Fibroblast of lung (primary cell): ENCODE measurements around the gene RABL2B.

Experiments used
- EZH2 ChIP-seq: IDR thresholded peaks from 2 replicates; pipeline ENCODE4 v1.5.1; 2012; ENCODE audit warnings: low read length, control low read depth, mild to moderate bottlenecking; ENCODE audit errors: missing control alignments
- TF ChIP-seq, protein P1 (sequence below), 2 donors: IDR thresholded peaks in 1 of 2; conservative IDR thresholded peaks in 1 of 2; 1 replicate in 1 of 2; 2 replicates in 1 of 2; pipeline ENCODE4 v1.5.1; 2011 to 2012; ENCODE audit warnings: low read length in 2 of 2, control low read depth in 1 of 2, inconsistent platforms in 1 of 2, low read depth in 1 of 2, mild to moderate bottlenecking in 1 of 2

DNA sequence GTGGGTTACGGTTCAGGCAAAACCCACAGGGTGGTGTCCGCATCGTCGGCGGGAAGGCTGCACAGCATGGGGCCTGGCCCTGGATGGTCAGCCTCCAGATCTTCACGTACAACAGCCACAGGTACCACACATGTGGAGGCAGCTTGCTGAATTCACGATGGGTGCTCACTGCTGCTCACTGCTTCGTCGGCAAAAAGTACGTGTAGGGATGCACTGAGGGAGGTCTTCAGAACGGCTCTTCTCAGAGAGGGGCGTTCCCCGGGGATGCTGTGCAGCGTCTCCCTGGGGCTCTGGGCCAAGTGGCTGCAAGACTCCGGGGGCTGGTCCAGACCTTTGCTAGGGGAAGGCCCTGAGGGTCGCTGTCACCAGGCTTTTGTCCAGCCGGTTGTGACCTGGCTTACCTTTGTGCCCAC, 44.2 kb downstream of the RABL2B start:
- TF ChIP-seq, protein P1, sequence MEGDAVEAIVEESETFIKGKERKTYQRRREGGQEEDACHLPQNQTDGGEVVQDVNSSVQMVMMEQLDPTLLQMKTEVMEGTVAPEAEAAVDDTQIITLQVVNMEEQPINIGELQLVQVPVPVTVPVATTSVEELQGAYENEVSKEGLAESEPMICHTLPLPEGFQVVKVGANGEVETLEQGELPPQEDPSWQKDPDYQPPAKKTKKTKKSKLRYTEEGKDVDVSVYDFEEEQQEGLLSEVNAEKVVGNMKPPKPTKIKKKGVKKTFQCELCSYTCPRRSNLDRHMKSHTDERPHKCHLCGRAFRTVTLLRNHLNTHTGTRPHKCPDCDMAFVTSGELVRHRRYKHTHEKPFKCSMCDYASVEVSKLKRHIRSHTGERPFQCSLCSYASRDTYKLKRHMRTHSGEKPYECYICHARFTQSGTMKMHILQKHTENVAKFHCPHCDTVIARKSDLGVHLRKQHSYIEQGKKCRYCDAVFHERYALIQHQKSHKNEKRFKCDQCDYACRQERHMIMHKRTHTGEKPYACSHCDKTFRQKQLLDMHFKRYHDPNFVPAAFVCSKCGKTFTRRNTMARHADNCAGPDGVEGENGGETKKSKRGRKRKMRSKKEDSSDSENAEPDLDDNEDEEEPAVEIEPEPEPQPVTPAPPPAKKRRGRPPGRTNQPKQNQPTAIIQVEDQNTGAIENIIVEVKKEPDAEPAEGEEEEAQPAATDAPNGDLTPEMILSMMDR (conservative IDR thresholded peaks at IDR 0.05 in 1 of 2, IDR thresholded peaks at IDR 0.05 in 1 of 2; ENCODE audit: low read depth in 1 of 2, low read length in 2 of 2): no peak
- TF ChIP-seq EZH2: no peak
